ENCODE measurements around the gene CRB3. TPM values are rescaled to one million over a fixed set of nuclear protein-coding genes. Genes with fewer than 3 reads are reported as not detected.
A peak's percentile ranks its signal among the peaks of the same experiment; 100 is the strongest.

Gene CRB3
- polyA plus RNA-seq (2011; rRNA removed) = 1.9 TPM in 2 replicates
- polyA plus RNA-seq (2012; cell fraction: cytosol; rRNA removed) = 5.1 and 7.9 TPM in 2 replicates
- 3.7 and 5.7 TPM in 2 replicates for polyA plus RNA-seq (2012; cell fraction: nucleus; rRNA removed)
- 4.2 to 5.7 TPM (median 4.5 TPM) in 3 replicates for polyA plus RNA-seq (2017; fragmentation: RNase III; extraction: RNeasy Plus Mini Kit Qiagen cat#74134 plus additional on column Dnase treatment)
- 0.79 and 1.2 TPM in 2 replicates for polyA minus RNA-seq (2011; rRNA and poly(A)+ RNA removed)

GRCh38 chr19:6464070-6464873 lies at the start of gene CRB3:
Gene CRB3 (plus strand): TSS chr19:6464271. CDS start chr19:6464702, 431 bp downstream.
- ATAC-seq (peak in 1 of 2 experiments; percentile 35; a peak in 4 of 6 replicates), FAIRE-seq (no peak), DNase-seq (ENCODE audit: low read depth in 1 of 2, low spot score in 1 of 2) (peak; percentile 21 to 40)
- peak within 1 kb of the TSS; percentile 86 for H3K4me2 ChIP-seq
- no peaks in the 10 kb centered on the region for H3K9me3 ChIP-seq
- peaks cover 10% of the 10 kb centered on the region for H3K4me1 ChIP-seq
- TF ChIP-seq SREBF2 (IDR thresholded peaks at IDR 0.05) (no peak), USF2 (IDR thresholded peaks at IDR 0.05) (peak; percentile 81), EHF (CRISPR knock-in tag; IDR thresholded peaks at IDR 0.05) (no peak)
- H3K4me3 ChIP-seq = peak within 1 kb of the TSS; percentile 52
- POLR2A ChIA-PET = no interaction called here
- WGBS (ENCODE audit: missing lambda C conversion rate) = 44% methylated on average over 7 of the region's 65 CpGs
- peak within 1 kb of the TSS; percentile 73 to 82 for H3K27ac ChIP-seq
- CTCF ChIA-PET = no interaction called here

- no peak overlapping the region for H3K4me2 ChIP-seq
- CTCF ChIA-PET = interaction anchor here (1.2 kb wide), 1 partner anchor 196 kb away, joined by 3 read pairs; no protein-coding TSS in a partner anchor
- no peak overlapping the region for H3K4me3 ChIP-seq
- WGBS (ENCODE audit: missing lambda C conversion rate) = 90% methylated on average over 23 of the region's 47 CpGs
- ATAC-seq = no peak
- no peak for DNase-seq (ENCODE audit: low read depth in 1 of 2, low spot score in 1 of 2)
- no peaks in the 10 kb centered on the region for H3K9me3 ChIP-seq
- H3K27ac ChIP-seq = no peak overlapping the region
- no peaks in the 10 kb centered on the region for H3K4me1 ChIP-seq
- POLR2A ChIA-PET = no interaction called here
- TF ChIP-seq FOSL2 (IDR thresholded peaks at IDR 0.05) (no peak), FOSL2 (CRISPR knock-in tag; IDR thresholded peaks at IDR 0.05) (no peak), BHLHE40 (IDR thresholded peaks at IDR 0.05; ENCODE audit: low read depth, low read length) (no peak), RARB (CRISPR knock-in tag; IDR thresholded peaks at IDR 0.05) (no peak), FOXS1 (CRISPR knock-in tag; IDR thresholded peaks at IDR 0.05) (no peak), TFCP2L1 (CRISPR knock-in tag; IDR thresholded peaks at IDR 0.05) (no peak), MAZ (IDR thresholded peaks at IDR 0.05; ENCODE audit: borderline replicate concordance, low read depth, low read length) (no peak), HOXB5 (CRISPR knock-in tag; IDR thresholded peaks at IDR 0.05) (no peak), BCL3 (IDR thresholded peaks at IDR 0.05) (no peak), SREBF2 (IDR thresholded peaks at IDR 0.05) (no peak), TP53 (CRISPR knock-in tag; IDR thresholded peaks at IDR 0.05) (no peak), ATOH8 (CRISPR knock-in tag; IDR thresholded peaks at IDR 0.05; ENCODE audit: low read depth) (no peak), POLR2AphosphoS2 (conservative IDR thresholded peaks at IDR 0.05; ENCODE audit: low read length) (no peak), POLR2A (IDR thresholded peaks at IDR 0.05; ENCODE audit: low read length) (no peak), GATA3 (IDR thresholded peaks at IDR 0.05; ENCODE audit: borderline replicate concordance) (no peak), PHF8 (IDR thresholded peaks at IDR 0.05; ENCODE audit: borderline replicate concordance, low read depth) (no peak), RNF2 (IDR thresholded peaks at IDR 0.05; ENCODE audit: borderline replicate concordance, low read depth) (no peak), PBX3 (IDR thresholded peaks at IDR 0.05) (no peak)
- no peak for FAIRE-seq
These were observed 49.1 kb upstream of the CRB3 start for GRCh38 chr19:6414793-6415590.

Data from A549 (cell line).